ENCODE data around the gene TMEM134. TPM values are rescaled to one million over a fixed set of nuclear protein-coding genes. Genes with fewer than 3 reads are reported as not detected.

TMEM134 gene
- polyA plus RNA-seq, 1 experiment, result 14.7 TPM

DNA sequence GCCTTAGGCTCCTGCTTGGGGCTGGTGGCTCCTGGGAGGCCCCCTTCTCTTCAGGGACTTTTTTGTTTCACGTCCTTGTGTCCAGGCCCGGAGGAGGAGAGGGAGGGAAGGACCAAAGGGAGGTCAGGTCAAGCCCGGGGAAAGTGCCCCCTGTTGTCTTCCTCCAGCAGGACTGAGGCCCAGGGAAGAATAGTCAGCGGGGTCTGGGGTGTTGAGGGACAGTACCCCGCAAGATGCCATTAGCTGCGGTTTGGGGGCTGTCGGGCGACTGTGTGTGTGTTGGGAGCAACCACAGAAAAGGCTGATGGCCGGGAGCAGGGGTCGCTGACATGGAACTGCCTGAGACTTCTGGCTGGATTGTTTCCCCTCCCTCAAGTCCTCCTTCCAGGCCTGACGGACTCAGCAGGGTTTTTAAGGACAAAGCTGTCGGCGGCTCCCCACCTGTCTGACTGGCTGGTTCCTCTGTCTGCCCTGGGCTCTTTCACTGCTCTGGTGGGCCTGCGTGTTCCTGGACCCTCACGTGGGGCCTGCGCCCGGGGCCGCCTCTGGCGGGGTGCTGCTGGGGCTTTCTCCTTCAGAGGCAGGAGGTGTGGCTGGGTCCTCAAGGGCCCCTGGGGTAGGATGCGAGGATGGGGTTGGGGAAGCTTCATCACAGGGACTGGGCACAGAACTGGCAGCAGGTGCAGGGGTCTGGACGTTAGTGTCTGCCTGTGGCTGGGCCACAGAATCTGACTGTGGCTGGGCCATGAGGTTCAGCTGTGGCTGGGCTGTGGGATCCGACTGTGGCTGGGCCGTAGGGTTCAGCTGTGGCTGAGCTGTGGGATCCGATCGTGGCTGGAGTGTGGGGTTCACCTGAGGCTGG, 18.0 kb downstream of the TMEM134 start:
- TF ChIP-seq, protein P1, sequence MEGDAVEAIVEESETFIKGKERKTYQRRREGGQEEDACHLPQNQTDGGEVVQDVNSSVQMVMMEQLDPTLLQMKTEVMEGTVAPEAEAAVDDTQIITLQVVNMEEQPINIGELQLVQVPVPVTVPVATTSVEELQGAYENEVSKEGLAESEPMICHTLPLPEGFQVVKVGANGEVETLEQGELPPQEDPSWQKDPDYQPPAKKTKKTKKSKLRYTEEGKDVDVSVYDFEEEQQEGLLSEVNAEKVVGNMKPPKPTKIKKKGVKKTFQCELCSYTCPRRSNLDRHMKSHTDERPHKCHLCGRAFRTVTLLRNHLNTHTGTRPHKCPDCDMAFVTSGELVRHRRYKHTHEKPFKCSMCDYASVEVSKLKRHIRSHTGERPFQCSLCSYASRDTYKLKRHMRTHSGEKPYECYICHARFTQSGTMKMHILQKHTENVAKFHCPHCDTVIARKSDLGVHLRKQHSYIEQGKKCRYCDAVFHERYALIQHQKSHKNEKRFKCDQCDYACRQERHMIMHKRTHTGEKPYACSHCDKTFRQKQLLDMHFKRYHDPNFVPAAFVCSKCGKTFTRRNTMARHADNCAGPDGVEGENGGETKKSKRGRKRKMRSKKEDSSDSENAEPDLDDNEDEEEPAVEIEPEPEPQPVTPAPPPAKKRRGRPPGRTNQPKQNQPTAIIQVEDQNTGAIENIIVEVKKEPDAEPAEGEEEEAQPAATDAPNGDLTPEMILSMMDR (IDR thresholded peaks at IDR 0.05; ENCODE audit: low read depth, low read length), result no peak
- Histone ChIP-seq H3K27me3 (ENCODE audit: control insufficient read depth, insufficient read depth, low read length) (peaks cover 11% of the 10 kb centered on the region), H3K27ac (ENCODE audit: low read depth, low read length) (no peak overlapping the region), H3K4me3 (ENCODE audit: low read depth, low read length) (no peak overlapping the region), H3K9me3 (ENCODE audit: control insufficient read depth, insufficient read depth, low read length) (no peaks in the 10 kb centered on the region; the same call in 1 of the 2 replicates)
- POLR2A ChIA-PET, result interaction anchor here (0.5 kb wide), 1 partner anchor 10 kb away, joined by 3 read pairs; no protein-coding TSS in a partner anchor
- DNase-seq (ENCODE audit: low read depth, low spot score), result no peak
- CTCF ChIA-PET, result no interaction called here

DNA sequence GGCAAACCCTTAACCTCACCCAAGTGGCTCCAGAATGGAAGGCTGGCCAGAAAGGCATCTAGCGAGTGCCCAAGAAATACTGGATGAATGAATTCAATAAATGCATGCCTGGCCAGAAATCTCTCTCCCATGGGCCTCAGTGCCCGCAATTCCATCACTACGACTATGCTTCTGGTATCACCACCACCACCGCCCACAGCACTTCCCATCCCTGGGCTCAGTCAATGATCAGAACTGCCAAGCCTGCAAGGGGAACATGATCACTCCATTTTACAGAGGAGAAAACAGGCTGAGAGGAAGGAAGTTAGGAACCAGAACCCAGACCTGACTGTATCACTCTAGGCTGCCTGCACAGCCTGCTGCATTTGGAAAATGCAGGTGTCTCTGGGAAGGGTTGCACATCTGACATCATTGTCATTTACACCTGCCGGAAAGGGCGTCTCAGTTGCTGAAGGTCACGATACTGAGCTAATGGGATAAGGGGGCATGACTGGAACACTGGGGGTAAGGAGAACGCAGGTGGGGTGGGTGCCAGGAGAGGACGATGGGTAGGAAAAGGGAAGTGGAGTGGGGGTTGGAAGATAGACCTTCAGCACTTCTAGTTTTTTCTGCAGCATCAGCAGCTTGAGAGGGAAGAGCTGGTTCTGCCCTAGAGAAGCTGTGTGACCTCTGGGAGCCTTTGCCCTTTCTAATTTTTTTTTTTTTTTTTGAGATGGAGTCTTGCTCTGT, 19.8 kb downstream of the TMEM134 start:
- TF ChIP-seq, protein P1 (IDR thresholded peaks at IDR 0.05; ENCODE audit: low read depth, low read length), result no peak
- Histone ChIP-seq H3K9me3 (ENCODE audit: control insufficient read depth, insufficient read depth, low read length) (no peaks in the 10 kb centered on the region; the same call in 1 of the 2 replicates), H3K4me3 (ENCODE audit: low read depth, low read length) (no peak overlapping the region), H3K27ac (ENCODE audit: low read depth, low read length) (no peak overlapping the region), H3K27me3 (ENCODE audit: control insufficient read depth, insufficient read depth, low read length) (peaks cover 3% of the 10 kb centered on the region)
- no peak for DNase-seq (ENCODE audit: low read depth, low spot score)
- CTCF ChIA-PET, result interaction anchor here (0.6 kb wide), 1 partner anchor 203 kb away, joined by 3 read pairs; no protein-coding TSS in a partner anchor
- POLR2A ChIA-PET, result interaction anchor here (0.6 kb wide), 2 partner anchors 9 to 15 kb away, joined by 3 read pairs; no protein-coding TSS in a partner anchor

DNA sequence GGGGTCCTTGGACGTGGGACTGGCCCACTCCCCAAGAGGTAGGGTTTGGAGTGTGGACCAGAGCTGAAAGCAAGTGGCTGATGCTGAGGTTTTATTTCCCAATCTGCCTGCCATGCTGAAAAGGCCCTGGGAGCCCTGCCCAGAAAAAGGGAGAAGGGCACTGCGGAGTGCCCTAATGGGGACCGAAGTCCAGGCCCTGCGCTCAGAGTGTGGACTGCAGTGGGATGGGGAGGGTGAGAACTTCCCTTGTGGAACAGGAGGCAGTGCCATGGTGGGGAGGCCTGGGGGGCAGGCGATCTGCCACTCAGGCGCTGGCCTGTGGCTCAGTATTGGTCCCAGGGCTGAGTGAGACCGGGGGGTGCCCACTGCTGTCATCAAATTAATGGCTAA, 20.8 kb downstream of the TMEM134 start:
- Histone ChIP-seq H3K27ac (ENCODE audit: low read depth, low read length) (no peak overlapping the region), H3K4me3 (ENCODE audit: low read depth, low read length) (no peak overlapping the region), H3K27me3 (ENCODE audit: control insufficient read depth, insufficient read depth, low read length) (peaks cover 3% of the 10 kb centered on the region), H3K9me3 (ENCODE audit: control insufficient read depth, insufficient read depth, low read length) (no peaks in the 10 kb centered on the region; the same call in 1 of the 2 replicates)
- ChIA-PET POLR2A (no interaction called here), CTCF (interaction anchor here (0.6 kb wide), 1 partner anchor 204 kb away, joined by 3 read pairs; no protein-coding TSS in a partner anchor)
- no peak for DNase-seq (ENCODE audit: low read depth, low spot score)
- TF ChIP-seq, protein P1 (IDR thresholded peaks at IDR 0.05; ENCODE audit: low read depth, low read length), result no peak

DNA sequence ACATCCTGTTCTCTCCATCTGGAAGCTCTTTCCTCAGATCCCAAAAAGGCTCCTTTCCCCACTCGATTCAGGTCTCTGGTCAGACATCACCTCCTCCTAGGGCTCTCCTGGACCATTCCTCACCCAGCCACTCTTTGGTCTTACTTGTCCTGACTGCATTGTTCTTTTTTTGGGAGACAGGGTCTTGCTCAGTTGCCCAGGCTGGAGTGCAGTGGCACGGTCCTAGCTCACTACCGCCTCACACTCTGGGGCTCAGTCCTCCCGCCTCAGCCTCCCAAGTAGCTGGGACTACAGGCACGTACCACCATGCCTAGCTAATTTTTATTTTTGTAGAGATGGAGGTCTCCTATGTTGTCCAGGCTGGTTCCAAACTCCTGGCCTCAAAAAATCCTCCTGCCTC, 23.5 kb downstream of the TMEM134 start:
- TF ChIP-seq, protein P1 (IDR thresholded peaks at IDR 0.05; ENCODE audit: low read depth, low read length), result no peak
- CTCF ChIA-PET, result no interaction called here
- DNase-seq (ENCODE audit: low read depth, low spot score), result no peak
- POLR2A ChIA-PET, result no interaction called here
- Histone ChIP-seq H3K9me3 (ENCODE audit: control insufficient read depth, insufficient read depth, low read length) (no peaks in the 10 kb centered on the region; the same call in 1 of the 2 replicates), H3K27me3 (ENCODE audit: control insufficient read depth, insufficient read depth, low read length) (no peaks in the 10 kb centered on the region), H3K4me3 (ENCODE audit: low read depth, low read length) (no peak overlapping the region), H3K27ac (ENCODE audit: low read depth, low read length) (no peak overlapping the region)
